RCC 7860 (cell line): ENCODE data around the gene KIAA1328.
A peak's percentile ranks its signal among the peaks of the same experiment; 100 is the strongest.

ENCODE experiments used
- DNase-seq: peaks from one replicate; pipeline ENCODE4 v3.0.0-alpha.2; 2015; ENCODE audit warnings: low spot score
- FAIRE-seq: peaks from 2 replicates; lab custom pipeline; 2012; peaks lifted over from hg19 to GRCh38; lab: Jason Lieb, UNC

KIAA1328 gene

DNA sequence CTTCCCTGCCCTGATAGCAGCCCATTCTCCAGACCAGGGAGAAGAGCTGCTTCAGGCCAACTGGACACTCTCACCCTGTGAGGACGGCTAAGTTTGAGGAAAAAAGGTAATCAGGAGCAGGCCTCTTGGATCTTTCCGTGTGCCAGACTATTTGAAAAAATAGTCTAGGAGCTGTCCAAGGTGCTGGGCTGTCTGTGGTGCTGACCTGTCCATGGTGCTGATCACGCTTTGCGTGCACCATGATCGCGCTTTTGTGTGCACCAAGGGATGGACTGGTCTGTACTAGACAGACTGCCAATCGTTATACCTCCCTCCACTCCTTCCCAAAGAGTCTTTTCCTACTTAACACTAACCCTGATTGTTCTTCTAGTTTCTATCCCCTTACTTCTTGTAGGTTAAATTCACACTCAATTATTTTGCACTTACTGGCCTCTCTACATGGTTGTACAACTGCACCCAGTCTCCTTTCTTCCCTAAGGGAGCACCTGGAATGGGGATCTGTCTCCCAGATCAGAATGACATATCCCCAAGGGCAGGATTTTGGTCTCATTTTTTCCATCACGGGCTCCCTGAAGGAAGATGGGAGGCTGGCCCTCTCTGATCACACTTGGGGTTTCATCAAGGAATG, 441.2 kb downstream of the KIAA1328 start:
- FAIRE-seq, result no peak

DNA sequence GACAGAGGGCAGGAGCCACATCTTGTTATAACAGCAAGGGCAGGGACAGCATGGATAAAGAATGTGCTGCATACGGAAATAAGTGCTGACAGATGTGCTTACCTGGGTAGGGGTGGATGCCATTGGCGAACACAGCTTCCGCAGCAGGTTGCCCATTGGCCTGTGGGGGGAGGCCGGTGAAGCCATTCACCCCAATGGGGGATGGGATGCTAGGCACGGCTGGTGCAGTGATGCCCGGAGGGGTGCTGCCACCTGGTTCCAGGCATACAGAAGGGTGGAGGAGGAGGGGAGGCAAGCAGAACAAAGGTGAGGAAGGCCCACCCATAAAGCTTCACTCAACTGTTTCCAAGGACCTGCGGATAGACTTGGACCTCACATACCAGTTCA, 441.7 kb downstream of the KIAA1328 start:
- FAIRE-seq, result no peak
- DNase-seq, result no peak

More for the DNA sequence above, 441.2 kb downstream of the KIAA1328 start:
- DNase-seq, result peak; percentile 13

DNA sequence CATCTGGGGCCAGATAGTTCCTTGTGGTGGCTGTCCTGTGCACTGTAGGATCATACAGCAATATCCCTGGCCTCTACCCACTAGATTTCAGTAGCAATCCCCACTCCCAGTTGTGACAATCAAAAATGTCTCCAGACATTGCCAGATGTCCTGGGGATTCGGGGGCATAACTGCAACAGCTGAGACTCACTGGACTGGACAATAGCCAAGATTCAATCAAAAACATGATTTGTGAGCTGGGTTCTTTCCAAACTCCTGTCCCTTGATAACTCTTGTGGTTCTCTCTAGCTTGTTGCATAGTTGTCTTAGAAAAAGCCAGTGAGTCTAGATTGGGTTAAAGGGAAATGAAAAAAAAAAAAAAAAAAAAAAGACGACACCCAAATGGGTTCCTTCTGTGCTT, 443.3 kb downstream of the KIAA1328 start:
- no peak for FAIRE-seq

DNA sequence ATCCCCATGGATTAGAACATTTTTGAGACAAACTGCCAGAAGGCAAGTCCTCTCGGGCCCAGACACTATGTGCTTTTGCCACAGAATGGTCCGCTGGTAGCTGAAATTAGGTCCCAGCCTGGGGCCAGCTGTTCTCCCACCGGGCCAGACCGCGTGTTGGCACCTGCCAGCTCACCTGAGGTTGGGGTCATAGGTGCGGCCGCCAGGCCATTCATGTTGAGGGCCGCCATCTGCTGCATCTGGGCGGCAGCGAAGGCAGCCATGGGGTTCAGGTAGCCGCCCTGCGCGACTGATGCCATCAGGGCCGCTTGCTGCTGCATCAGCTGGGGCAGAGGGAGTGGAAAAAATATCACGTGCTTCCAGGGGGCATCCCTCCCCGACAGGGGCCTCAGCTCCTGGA, 443.9 kb downstream of the KIAA1328 start:
- FAIRE-seq (no peak), DNase-seq (no peak)

More for the DNA sequence above, 443.3 kb downstream of the KIAA1328 start:
- DNase-seq, result no peak

DNA sequence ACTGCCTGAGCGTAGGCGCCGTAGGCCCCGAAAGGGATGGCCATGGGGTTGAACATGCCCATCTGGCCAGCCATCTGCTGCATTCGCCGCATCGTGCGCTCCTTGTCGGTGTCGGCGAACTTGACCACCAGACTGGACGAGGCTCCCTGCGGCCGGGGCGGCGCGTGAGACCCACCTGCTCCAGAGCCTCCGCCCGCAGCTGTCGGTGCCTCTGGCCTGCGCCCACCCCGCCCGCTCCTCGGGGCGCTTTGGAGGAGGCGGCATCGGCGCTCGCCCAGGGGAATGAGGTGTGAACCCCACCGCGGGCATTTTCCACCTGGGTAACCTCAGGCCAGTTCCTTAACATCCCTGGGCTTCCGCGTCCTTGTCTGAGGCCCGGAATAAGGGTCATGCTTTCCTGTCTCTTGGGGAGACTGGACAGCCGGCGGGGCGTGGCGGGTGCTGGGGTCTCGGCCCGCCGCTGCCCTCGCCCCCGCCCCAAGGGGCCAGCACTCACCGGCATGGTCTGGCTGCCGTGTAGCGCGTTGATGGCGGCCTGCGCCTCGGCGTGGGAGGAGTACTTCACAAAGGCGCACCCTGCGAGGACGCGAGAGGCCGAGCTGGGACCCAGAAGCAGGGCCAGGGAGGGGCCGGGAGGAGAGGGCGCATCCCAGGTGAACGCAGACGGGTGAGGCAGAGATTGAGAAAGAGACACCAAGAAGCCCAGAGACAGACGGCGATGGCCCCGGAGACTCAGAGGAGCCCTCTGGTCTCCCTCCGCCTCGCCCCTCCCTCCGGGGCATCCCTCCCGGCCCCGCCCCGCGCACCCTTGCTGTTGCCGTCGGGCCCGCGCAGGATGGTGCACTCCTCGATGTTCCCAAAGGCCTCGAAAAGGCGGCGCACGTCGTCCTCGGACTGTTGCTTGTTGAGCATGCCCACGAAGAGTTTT, 445.6 kb downstream of the KIAA1328 start:
- DNase-seq (no peak), FAIRE-seq (no peak)

DNA sequence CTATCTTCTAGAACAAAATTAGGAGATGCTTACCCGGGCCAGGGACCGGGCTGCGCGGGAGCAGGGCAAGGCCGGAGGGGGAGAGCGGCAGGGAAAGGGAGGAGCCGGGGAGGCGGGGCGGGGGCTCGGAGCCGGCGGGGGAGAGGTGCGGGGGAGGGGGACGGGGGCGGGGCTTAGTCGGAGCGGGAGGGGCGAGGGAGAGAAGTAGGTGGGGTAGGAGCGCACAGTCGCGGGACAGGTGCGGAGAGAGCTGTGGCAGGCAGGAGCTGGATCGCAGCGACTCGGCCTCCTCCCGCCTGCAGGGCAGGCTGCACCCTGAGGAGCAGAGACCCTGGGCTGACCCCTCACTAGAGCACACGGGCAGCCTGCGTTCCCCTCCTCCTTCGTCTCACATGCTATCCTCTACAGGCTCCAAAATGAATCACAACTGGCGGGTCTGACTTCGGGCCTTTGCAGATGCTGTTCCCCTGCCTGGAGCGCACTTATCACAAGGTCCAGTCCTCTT, 446.4 kb downstream of the KIAA1328 start:
- FAIRE-seq (no peak), DNase-seq (no peak)

DNA sequence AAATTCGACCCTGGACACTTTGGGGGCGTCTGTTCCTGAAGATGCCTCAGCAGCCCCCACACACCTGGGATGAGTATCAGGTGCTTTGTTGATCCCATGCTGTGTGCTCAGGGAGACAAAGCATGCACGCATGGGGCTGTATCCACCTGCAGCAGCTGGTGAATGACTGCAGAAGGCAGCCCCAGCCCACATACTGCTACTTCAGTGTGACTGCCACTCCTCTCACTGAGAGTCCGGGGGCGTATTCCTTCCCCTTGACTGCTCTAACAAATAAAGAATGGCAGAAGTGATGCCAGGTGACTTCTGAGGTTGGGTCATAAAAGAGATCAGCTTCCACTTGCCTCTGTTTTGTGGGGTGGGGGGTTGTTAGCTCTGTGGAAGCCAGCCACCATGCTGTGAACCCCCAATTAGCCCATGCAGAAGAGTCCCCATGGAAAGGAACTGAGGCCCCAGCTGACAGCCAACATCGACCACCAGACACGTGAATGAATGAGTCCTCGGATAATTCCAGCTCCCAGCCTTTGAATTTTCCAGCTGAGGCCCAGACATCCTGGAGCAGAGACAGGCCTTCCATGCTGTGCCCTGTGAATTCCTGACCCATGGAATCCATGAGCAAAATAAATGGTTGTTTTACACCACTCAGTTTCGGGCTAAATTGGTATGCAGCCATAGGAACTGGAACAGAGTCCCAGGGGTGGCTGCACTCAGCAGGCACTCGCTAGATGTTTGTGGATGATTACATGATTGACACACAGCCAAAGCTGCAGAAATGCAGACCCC, 447.4 kb downstream of the KIAA1328 start:
- FAIRE-seq (no peak), DNase-seq (no peak)

DNA sequence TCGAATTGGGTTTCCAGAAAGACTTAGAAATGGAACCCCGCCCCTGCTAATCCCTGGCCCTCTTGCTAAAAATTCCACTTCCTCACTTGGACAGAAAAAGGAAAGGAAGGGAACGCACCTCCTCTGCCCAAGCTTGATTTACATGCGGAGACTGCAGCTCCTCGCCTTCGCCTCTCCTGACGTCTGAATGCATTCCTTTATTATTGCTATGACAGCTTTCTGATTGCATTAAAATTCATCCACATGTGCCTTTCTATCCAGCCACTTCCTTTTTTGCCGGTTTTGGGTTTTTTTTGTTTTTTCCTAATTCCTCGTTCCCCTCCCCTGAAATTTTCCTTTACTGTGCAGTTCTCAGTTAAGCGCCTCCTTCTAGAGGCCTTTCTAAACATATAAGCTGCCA, 448.9 kb downstream of the KIAA1328 start:
- FAIRE-seq, result no peak
- no peak for DNase-seq
